Endothelial cell of umbilical vein (primary cell): ENCODE measurements around the gene GBE1.

Experiments used
- EZH2 ChIP-seq: IDR thresholded peaks from 2 replicates; pipeline ENCODE4 v1.6.1; 2012; ENCODE audit warnings: borderline replicate concordance, low read depth, mild to moderate bottlenecking, moderate library complexity, low read length, inconsistent platforms; ENCODE audit not compliant: severe bottlenecking
- MYC ChIP-seq: IDR thresholded peaks from one replicate; pipeline ENCODE4 v1.6.1; 2011; ENCODE audit warnings: mild to moderate bottlenecking, low read depth, low read length
- POLR2A ChIP-seq: IDR thresholded peaks from 2 replicates; pipeline ENCODE4 v1.6.1; 2012; ENCODE audit warnings: low read depth, mild to moderate bottlenecking, control low read depth, low read length
- TF ChIP-seq, protein P1 (sequence below), 2 donors: IDR thresholded peaks; 1 replicate in 1 of 2; 2 replicates in 1 of 2; pipeline ENCODE4 v1.5.1; 2011; ENCODE audit warnings: low read length in 2 of 2, mild to moderate bottlenecking in 2 of 2, moderate library complexity in 2 of 2, control low read depth in 1 of 2, inconsistent platforms in 1 of 2, low read depth in 1 of 2; ENCODE audit not compliant: insufficient read depth in 1 of 2; ENCODE audit errors: extremely low read depth in 1 of 2
- TF ChIP-seq, protein P2 (sequence below): IDR thresholded peaks from 2 replicates; pipeline ENCODE4 v1.6.1; 2011; ENCODE audit not compliant: insufficient read depth, insufficient read length

DNA sequence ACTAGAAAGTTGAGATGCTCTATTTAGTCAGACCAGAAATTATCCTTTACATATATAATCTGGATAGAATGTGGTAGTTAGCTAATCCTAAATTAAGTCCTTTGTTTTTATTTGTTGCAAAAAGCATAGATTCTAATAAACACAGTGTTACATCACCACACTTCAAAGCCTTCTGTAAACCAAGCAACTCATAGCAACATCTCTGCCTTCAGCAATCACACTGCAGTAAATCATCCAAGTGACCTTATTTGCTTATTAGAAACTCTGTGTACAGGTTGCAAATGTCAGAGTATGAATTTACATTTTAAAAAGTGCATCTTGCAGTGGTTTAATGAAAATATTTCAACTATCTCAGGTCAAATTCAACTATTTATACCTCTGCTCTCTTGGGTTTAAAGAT lies 242.5 kb downstream of the GBE1 start:
- no peak for TF ChIP-seq MYC
- TF ChIP-seq, protein P1, sequence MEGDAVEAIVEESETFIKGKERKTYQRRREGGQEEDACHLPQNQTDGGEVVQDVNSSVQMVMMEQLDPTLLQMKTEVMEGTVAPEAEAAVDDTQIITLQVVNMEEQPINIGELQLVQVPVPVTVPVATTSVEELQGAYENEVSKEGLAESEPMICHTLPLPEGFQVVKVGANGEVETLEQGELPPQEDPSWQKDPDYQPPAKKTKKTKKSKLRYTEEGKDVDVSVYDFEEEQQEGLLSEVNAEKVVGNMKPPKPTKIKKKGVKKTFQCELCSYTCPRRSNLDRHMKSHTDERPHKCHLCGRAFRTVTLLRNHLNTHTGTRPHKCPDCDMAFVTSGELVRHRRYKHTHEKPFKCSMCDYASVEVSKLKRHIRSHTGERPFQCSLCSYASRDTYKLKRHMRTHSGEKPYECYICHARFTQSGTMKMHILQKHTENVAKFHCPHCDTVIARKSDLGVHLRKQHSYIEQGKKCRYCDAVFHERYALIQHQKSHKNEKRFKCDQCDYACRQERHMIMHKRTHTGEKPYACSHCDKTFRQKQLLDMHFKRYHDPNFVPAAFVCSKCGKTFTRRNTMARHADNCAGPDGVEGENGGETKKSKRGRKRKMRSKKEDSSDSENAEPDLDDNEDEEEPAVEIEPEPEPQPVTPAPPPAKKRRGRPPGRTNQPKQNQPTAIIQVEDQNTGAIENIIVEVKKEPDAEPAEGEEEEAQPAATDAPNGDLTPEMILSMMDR (IDR thresholded peaks at IDR 0.05; ENCODE audit: extremely low read depth in 1 of 2, insufficient read depth in 1 of 2, low read depth in 1 of 2, low read length in 2 of 2), result no peak
- no peak for TF ChIP-seq EZH2
- TF ChIP-seq, protein P2, sequence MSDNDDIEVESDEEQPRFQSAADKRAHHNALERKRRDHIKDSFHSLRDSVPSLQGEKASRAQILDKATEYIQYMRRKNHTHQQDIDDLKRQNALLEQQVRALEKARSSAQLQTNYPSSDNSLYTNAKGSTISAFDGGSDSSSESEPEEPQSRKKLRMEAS, result no peak
- no peak for TF ChIP-seq POLR2A
